Osteoblast (primary cell): ENCODE data around the gene FBXW11. TPM values are rescaled to one million over a fixed set of nuclear protein-coding genes. Genes with fewer than 3 reads are reported as not detected.

ENCODE experiments used
- DNase-seq: peaks from one replicate; pipeline ENCODE4 v3.0.0; 2011; ENCODE audit warnings: low spot score, mixed read lengths; ENCODE audit not compliant: insufficient read length; ENCODE audit errors: missing footprints
- H2AFZ ChIP-seq: 2 replicates; pipeline ENCODE4 v1.6.0; 2011; ENCODE audit warnings: mild to moderate bottlenecking, low read length
- H3K27ac ChIP-seq: 2 replicates; pipeline ENCODE4 v1.5.1; 2011; ENCODE audit warnings: mild to moderate bottlenecking, low read depth, low read length, moderate library complexity
- H3K27me3 ChIP-seq: 2 replicates; pipeline ENCODE4 v1.6.0; 2012; ENCODE audit warnings: mild to moderate bottlenecking, control low read depth, inconsistent platforms, low read length, moderate library complexity; ENCODE audit not compliant: insufficient read depth
- H3K36me3 ChIP-seq: 2 replicates; pipeline ENCODE4 v1.5.1; 2011; ENCODE audit warnings: mild to moderate bottlenecking, low read length, control low read depth, moderate library complexity; ENCODE audit not compliant: insufficient read depth
- H3K4me1 ChIP-seq: 2 replicates; pipeline ENCODE4 v1.5.1; 2011; ENCODE audit warnings: mild to moderate bottlenecking, low read length, control low read depth, moderate library complexity; ENCODE audit not compliant: insufficient read depth
- H3K4me2 ChIP-seq: 2 replicates; pipeline ENCODE4 v1.6.0; 2011; ENCODE audit warnings: mild to moderate bottlenecking, low read length; ENCODE audit not compliant: insufficient read depth
- H3K4me3 ChIP-seq: fragments of 200-600 bp; sonication (generic); 3 replicates; pipeline ENCODE4 v1.5.1; 2012; ENCODE audit warnings: mild to moderate bottlenecking, low read length, inconsistent platforms; ENCODE audit not compliant: insufficient read depth
- H3K79me2 ChIP-seq: 2 replicates; pipeline ENCODE4 v1.6.0; 2012; ENCODE audit warnings: mild to moderate bottlenecking, low read length, control low read depth, inconsistent platforms; ENCODE audit not compliant: insufficient read depth
- H3K9me3 ChIP-seq: 2 replicates; pipeline ENCODE4 v1.5.1; 2011; ENCODE audit warnings: low read depth, low read length, control low read depth
- H4K20me1 ChIP-seq: 2 replicates; pipeline ENCODE4 v1.6.0; 2012; ENCODE audit warnings: mild to moderate bottlenecking, low read length, control low read depth; ENCODE audit not compliant: insufficient read depth
- total RNA-seq: library from RNA; depleted of rRNA; stranded (reverse); fragments of >200 nt; gene quantifications from 2 replicates; pipeline ENCODE4 v1.2.3, GENCODE V29; 2012
- TF ChIP-seq, protein P1 (sequence below): IDR thresholded peaks from 2 replicates; pipeline ENCODE4 v1.5.1; 2011; ENCODE audit warnings: mild to moderate bottlenecking, low read depth, low read length, moderate library complexity; ENCODE audit errors: extremely low read depth

Gene FBXW11
- total RNA-seq, 1 donor, result 76.7 TPM

DNA sequence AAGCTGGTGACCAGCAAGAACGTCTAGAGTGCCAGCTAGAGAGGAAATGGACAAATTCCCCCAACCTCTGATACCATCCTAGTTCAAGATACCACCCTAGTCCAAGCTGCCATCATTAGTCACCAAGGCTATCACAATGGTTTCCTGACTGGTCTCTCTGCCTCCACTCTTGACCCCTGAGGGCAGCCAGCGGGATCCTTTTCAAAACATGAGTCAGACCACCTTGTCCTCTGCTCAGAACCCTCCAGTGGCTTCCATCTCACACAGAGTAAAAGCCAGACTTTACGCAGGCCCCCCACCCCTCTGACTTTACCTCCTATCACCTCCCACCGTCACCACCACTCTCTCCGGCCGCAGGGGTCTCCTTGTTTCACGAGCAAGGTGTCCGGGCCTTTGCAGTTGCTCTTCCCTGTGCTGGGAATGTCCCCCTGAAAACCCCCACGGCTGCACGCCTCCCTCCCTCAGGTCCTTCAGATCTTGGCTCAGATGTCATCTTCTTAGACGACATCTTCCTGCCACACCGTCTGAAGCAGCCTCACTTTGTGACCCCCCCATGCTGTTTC is 42.2 kb upstream of the FBXW11 start:
- Histone ChIP-seq H3K4me3 (no peak overlapping the region), H3K4me1 (peaks cover 21% of the 10 kb centered on the region), H3K4me2 (no peak overlapping the region), H4K20me1 (no peaks in the 10 kb centered on the region), H3K27ac (no peak overlapping the region), H3K36me3 (peaks cover 30% of the 10 kb centered on the region), H3K79me2 (no peaks in the 10 kb centered on the region), H2AFZ (no peak overlapping the region), H3K27me3 (no peaks in the 10 kb centered on the region), H3K9me3 (no peaks in the 10 kb centered on the region)
- DNase-seq, result peak; percentile 75
- TF ChIP-seq, protein P1, sequence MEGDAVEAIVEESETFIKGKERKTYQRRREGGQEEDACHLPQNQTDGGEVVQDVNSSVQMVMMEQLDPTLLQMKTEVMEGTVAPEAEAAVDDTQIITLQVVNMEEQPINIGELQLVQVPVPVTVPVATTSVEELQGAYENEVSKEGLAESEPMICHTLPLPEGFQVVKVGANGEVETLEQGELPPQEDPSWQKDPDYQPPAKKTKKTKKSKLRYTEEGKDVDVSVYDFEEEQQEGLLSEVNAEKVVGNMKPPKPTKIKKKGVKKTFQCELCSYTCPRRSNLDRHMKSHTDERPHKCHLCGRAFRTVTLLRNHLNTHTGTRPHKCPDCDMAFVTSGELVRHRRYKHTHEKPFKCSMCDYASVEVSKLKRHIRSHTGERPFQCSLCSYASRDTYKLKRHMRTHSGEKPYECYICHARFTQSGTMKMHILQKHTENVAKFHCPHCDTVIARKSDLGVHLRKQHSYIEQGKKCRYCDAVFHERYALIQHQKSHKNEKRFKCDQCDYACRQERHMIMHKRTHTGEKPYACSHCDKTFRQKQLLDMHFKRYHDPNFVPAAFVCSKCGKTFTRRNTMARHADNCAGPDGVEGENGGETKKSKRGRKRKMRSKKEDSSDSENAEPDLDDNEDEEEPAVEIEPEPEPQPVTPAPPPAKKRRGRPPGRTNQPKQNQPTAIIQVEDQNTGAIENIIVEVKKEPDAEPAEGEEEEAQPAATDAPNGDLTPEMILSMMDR, result no peak

DNA sequence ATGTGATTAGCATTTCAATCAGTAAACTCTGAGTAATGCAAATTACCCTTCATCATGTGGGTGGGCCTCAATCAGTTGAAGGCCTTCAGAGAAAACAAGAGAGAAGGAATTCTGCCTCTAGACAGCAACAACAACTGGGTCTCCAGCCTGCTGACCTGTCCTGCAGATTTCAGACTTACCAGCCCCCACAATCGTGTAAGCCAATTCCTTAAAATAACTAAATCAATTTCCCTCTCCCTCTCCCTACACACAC is 41.7 kb upstream of the FBXW11 start:
- Histone ChIP-seq H3K79me2 (no peaks in the 10 kb centered on the region), H4K20me1 (no peaks in the 10 kb centered on the region), H3K4me1 (peaks cover 21% of the 10 kb centered on the region), H3K36me3 (peaks cover 35% of the 10 kb centered on the region), H3K27me3 (no peaks in the 10 kb centered on the region), H3K4me2 (no peak overlapping the region), H2AFZ (no peak overlapping the region), H3K9me3 (no peaks in the 10 kb centered on the region), H3K4me3 (no peak overlapping the region), H3K27ac (no peak overlapping the region)
- TF ChIP-seq, protein P1, result no peak
- no peak for DNase-seq

DNA sequence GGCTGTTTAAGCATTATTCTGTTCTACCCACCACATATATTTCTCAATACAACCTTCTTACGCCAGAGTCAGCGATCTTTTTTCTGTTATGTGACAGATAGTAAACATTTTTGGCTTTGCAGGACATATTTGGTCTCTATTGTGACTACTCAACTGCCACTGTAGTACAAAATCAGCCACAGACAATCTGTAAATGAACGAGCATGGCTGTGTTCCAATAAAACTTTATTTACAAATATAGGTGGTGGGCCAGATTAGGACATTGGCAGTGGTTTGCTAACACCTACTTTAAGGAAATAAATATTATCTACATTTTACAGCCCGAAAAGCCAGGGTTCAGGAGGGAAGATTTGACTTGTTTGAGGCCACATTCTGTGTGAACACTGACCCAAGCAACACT is 40.2 kb upstream of the FBXW11 start:
- H3K27ac ChIP-seq, result no peak overlapping the region
- no peak overlapping the region for H3K4me3 ChIP-seq
- peaks cover 10% of the 10 kb centered on the region for H3K4me1 ChIP-seq
- DNase-seq, result no peak
- no peaks in the 10 kb centered on the region for H3K9me3 ChIP-seq
- no peak overlapping the region for H3K4me2 ChIP-seq
- no peak overlapping the region for H2AFZ ChIP-seq
- no peaks in the 10 kb centered on the region for H3K27me3 ChIP-seq
- H3K36me3 ChIP-seq, result peaks cover 35% of the 10 kb centered on the region
- H4K20me1 ChIP-seq, result no peaks in the 10 kb centered on the region
- no peaks in the 10 kb centered on the region for H3K79me2 ChIP-seq
- TF ChIP-seq, protein P1, result no peak

DNA sequence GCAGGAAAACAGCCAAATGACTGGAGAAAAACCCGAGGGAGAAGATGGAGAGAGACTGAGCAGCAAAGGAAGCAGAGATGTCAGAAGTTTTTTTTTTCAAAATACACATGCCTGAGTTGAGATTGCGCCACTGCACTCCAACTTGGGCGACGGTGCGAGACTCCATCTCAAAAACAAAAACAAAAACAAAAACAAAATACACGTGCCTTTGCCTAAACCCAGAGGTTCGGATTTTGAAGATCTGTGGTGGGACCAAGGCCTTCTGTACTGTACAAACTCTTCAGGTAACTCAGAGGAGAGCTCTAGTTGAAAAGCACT is 38.8 kb upstream of the FBXW11 start:
- H3K27me3 ChIP-seq, result no peaks in the 10 kb centered on the region
- H2AFZ ChIP-seq, result no peak overlapping the region
- H3K4me1 ChIP-seq, result peaks cover 9% of the 10 kb centered on the region
- no peaks in the 10 kb centered on the region for H4K20me1 ChIP-seq
- TF ChIP-seq, protein P1, result no peak
- DNase-seq, result no peak
- peaks cover 33% of the 10 kb centered on the region for H3K36me3 ChIP-seq
- H3K4me3 ChIP-seq, result no peak overlapping the region
- H3K27ac ChIP-seq, result no peak overlapping the region
- H3K4me2 ChIP-seq, result no peak overlapping the region
- H3K79me2 ChIP-seq, result no peaks in the 10 kb centered on the region
- H3K9me3 ChIP-seq, result no peaks in the 10 kb centered on the region
